CD4-positive, alpha-beta T cell treated with Interferon gamma for 1 hour (primary cell): ENCODE data around the gene CFTR.
"Not testable (repeated sequence)": the region's sequence is repeated elsewhere in the genome, so short reads cannot be mapped to it uniquely, and the experiment has no call there.

ENCODE experiments used
- DNase-seq: peaks from one replicate; pipeline ENCODE4 v3.0.0-alpha.2; 2020

The CFTR gene

GRCh38 chr7:117698018-117698417, 218.2 kb downstream of the CFTR start:
- DNase-seq: no peak

DNA sequence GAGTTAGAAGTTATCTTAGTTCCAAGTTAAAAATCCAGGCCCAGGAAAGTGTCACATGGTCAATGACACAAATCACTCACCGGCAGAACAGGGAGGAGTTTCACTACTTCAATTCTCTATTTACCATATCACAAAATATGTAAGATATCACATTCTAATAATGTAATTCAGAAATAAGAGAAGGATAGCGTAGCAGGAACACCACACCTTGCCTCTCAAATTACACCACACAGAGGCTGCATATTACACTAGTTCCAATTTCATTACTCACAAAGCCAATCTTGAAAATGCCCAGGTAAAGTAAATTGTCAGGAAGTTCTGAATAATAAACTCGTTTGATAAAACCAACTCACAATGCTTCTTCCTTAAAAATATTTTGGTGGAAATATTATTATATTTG, 224.2 kb downstream of the CFTR start:
- no peak for DNase-seq

- DNase-seq: no peak
These were observed 225.8 kb downstream of the CFTR start for GRCh38 chr7:117705630-117706029.

DNA sequence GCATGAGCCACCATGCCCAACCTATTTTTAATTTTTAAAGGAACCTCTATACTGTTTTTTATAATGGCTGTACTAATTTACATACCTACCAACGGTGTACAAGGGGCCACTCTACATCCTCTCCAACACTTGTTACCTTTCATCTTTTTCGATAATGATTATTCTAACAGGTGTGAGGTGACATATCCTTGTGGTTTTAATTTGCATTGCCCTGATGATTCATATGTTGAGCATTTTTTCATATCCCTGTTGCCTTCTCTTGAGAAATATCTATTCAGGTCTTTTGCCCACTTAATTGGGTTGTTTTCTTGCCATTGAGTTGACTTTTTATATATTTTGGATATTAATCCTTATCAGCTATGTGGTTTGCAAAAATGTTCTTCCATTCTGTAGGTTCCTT, 226.4 kb downstream of the CFTR start:
- no peak for DNase-seq

- DNase-seq: no peak
These were observed 227.3 kb downstream of the CFTR start for GRCh38 chr7:117707080-117707479.

DNA sequence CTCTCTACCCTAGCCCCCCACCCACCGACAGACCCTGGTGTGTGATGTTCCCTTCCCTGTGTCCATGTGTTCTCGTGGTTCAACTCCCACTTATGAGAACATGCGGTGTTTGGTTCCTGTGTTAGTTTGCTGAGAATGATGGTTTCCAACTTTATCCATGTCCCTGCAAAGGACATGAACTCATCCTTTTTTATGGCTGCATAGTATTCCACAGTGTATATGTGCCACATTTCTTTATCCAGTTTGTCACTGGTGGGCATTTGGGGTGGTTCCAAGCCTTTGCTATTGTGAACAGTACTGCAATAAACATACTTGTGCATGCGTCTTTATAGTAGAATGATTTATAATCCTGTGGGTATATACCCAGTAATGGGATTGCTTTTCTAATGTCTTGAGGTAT, 228.3 kb downstream of the CFTR start:
- DNase-seq: not testable (repeated sequence)

- no peak for DNase-seq
These were observed 231.7 kb downstream of the CFTR start for GRCh38 chr7:117711556-117711955.

DNA sequence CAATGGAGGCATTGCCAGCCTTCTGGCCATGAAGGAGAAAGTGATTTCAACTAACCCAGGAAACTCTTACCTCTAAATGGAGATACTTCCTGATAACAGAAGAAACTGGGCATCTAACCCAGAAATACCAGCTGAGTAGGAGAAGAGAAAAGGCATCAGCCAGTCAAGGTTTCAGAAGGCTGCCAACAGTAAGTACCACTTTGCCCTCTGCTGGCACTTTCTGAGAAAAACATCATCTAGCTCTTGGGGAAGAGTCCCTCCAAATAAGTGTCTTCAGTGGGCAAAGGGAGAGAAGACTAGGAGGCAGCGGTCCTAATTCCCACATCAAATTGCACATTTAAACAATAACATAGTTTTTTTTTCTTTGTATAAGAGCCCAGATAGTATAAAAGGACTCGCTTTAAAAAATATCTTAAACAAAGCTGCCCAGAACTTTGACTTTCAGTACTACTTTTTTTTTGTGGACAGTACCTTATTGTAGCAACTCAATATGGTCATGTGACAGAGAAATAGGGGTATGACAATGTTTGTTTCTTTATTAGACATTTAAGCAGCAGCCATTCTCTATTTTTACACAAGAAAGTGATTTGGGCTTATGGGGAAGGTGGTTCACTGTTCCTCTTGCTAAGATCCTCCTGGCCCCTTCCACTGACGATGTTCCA, 236.1 kb downstream of the CFTR start:
- DNase-seq: no peak

DNA sequence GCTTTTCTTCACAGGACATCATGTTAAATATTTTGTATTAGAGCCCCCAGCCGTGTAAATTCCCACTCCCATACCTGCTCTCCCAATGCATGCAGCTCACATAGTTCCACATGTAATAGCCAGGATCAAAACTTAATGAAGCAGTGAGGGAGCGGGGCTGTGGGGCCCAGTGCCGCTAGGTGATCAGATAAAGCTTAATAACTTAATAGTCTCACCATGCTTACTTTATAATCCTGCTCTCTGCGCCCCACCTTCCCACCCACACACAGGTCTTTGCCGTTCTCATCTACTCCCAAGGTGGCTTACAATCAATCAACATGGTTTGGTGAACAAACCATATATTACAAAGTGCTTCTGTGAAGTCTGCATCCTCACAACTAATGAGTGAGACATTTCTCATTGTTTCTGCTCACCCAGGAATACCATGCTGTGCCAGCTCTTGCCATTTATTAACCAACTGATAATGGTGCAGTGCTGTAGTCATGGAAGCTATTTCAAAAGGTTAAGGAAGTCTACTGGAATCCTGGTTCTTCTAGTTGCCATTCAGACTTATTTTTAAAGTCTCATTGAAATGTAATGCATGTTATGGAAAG, 237.0 kb downstream of the CFTR start:
- DNase-seq: no peak

DNA sequence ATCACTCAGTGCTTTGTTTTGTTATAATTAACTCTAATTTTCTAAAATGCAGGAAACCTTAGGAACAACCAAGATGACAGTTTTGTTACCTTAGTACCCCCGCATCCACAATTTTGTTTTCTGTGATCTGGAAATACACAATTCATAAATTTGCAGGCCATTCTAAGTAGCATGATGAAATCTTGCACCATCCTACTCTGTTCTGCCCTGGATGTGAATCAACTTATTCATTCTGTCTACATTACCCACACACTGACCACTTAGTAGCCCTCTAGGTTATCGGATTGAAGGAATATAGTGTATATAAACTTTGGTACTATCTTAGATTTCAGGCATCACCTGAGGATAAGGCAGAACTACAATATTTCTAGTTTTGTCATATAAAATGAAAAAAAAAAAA, 237.5 kb downstream of the CFTR start:
- no peak for DNase-seq
